K562 (cell line): ENCODE measurements around the gene EPN2. TPM values are rescaled to one million over a fixed set of nuclear protein-coding genes. Genes with fewer than 3 reads are reported as not detected.

Experiments used
- ATAC-seq: fragments of 200-7000 bp; cut with Tn5 transposase; 3 replicates; pipeline ENCODE4 v1.9.1; 2020; ENCODE audit warnings: moderate library complexity
- BruUV-seq: library from RNA; stranded (reverse); fragments of 400-500 nt; replicated peaks from 2 replicates; lab custom pipeline; 2021; lab: Mats Ljungman, UMichigan
- CTCF ChIA-PET: fragments of 300-600 bp; formaldehyde crosslinking; extraction: SDS; loops from one replicate; lab custom pipeline; 2021; ENCODE audit warnings: low intra/inter-chr PET ratio; lab: Yijun Ruan, JAX
- POLR2A ChIA-PET: fragments of 300-600, 350-650 bp; sonication (Branson Sonifier 250); formaldehyde crosslinking; extraction: SDS; loops from one replicate; lab custom pipeline; 2021; ENCODE audit warnings: antibody characterized with exemption, inconsistent platforms; lab: Yijun Ruan, JAX
- DNase-seq, 4 experiments: peaks; one replicate each; pipeline versions ENCODE4 v3.0.0 to v3.0.0-alpha.2; 2011 to 2018; ENCODE audit warnings: low spot score in 3 of 4, mixed read lengths in 3 of 4; ENCODE audit errors: extremely low read depth in 1 of 4
- FAIRE-seq: peaks from 2 replicates; lab custom pipeline; 2011; peaks lifted over from hg19 to GRCh38; lab: Jason Lieb, UNC
- H2AFZ ChIP-seq: 2 replicates; pipeline ENCODE4 v1.6.0; 2011; ENCODE audit warnings: low read depth, low read length, control low read depth, inconsistent platforms
- H3K27ac ChIP-seq: fragments of 200-600 bp; 3 replicates; pipeline ENCODE4 v1.8.0; 2011; ENCODE audit warnings: low read depth, mild to moderate bottlenecking, control low read depth, inconsistent platforms, low read length, moderate library complexity, mixed read lengths; ENCODE audit errors: extremely low read depth
- H3K27me3 ChIP-seq, 2 experiments: fragments of 300-600 bp in 1 of 2; 2 replicates in 1 of 2; 3 replicates in 1 of 2; pipeline versions ENCODE4 v1.6.0 to v1.8.0; 2011; ENCODE audit warnings: inconsistent platforms in 2 of 2, low read length in 2 of 2, mild to moderate bottlenecking in 1 of 2, mixed read lengths in 1 of 2, moderate library complexity in 1 of 2; ENCODE audit not compliant: control insufficient read depth in 2 of 2, insufficient read depth in 2 of 2
- H3K36me3 ChIP-seq: fragments of 300-600 bp; 3 replicates; pipeline ENCODE4 v1.8.0; 2011; ENCODE audit warnings: mild to moderate bottlenecking, low read length, inconsistent platforms; ENCODE audit not compliant: control insufficient read depth, insufficient read depth
- H3K4me1 ChIP-seq, 2 experiments: fragments of 200-600 bp in 1 of 2; replicated peaks in 1 of 2; 2 replicates in 1 of 2; 3 replicates in 1 of 2; pipeline versions ENCODE4 v1.5.1 to v1.8.0; 2011; ENCODE audit warnings: inconsistent platforms in 2 of 2, low read length in 2 of 2, mild to moderate bottlenecking in 1 of 2, mixed read lengths in 1 of 2, moderate library complexity in 1 of 2; ENCODE audit not compliant: control insufficient read depth in 2 of 2, insufficient read depth in 2 of 2
- H3K4me2 ChIP-seq: 2 replicates; pipeline ENCODE4 v1.6.1; 2011; ENCODE audit warnings: low read length, control low read depth, inconsistent platforms, mixed read lengths; ENCODE audit not compliant: insufficient read depth
- H3K4me3 ChIP-seq: fragments of 200-600 bp; sonication (generic), shearing (Covaris generic); 2 replicates; pipeline ENCODE4 v1.5.1; 2016; ENCODE audit warnings: control low read depth, inconsistent platforms
- H3K79me2 ChIP-seq: fragments of 200-600 bp; 3 replicates; pipeline ENCODE4 v1.8.0; 2011; ENCODE audit warnings: low read length, inconsistent platforms; ENCODE audit not compliant: control insufficient read depth, insufficient read depth
- H3K9ac ChIP-seq, 2 experiments: 2 replicates each; pipeline versions ENCODE4 v1.6.0 to v1.6.1; 2011; ENCODE audit warnings: low read depth in 2 of 2, low read length in 2 of 2, control low read depth in 1 of 2, inconsistent platforms in 1 of 2, mild to moderate bottlenecking in 1 of 2, mixed read lengths in 1 of 2; ENCODE audit not compliant: insufficient read depth in 1 of 2
- H3K9me1 ChIP-seq: one replicate; pipeline ENCODE4 v1.6.0; 2011; ENCODE audit warnings: inconsistent platforms, mild to moderate bottlenecking, low read length, moderate library complexity; ENCODE audit not compliant: control insufficient read depth, insufficient read depth
- H3K9me3 ChIP-seq: replicated peaks from 2 replicates; pipeline ENCODE4 v1.5.1; 2011; ENCODE audit warnings: low read depth, low read length, inconsistent platforms; ENCODE audit not compliant: control insufficient read depth, insufficient read depth
- H4K20me1 ChIP-seq: replicated peaks from 2 replicates; pipeline ENCODE4 v1.6.1; 2011; ENCODE audit warnings: low read length, inconsistent platforms, mixed read lengths; ENCODE audit not compliant: control insufficient read depth, insufficient read depth
- ARHGAP35 ChIP-seq: fragments of 450-650 bp; IDR thresholded peaks from 2 replicates; pipeline ENCODE4 v1.6.1; 2018; ENCODE audit not compliant: partially characterized antibody
- CGGBP1 ChIP-seq: fragments of 250-450 bp; sonication (Bioruptor Pico); IDR thresholded peaks from 2 replicates; pipeline ENCODE4 v1.9.0; 2021; ENCODE audit warnings: mild to moderate bottlenecking
- DPF2 ChIP-seq: fragments of 450-650 bp; IDR thresholded peaks from 2 replicates; pipeline ENCODE4 v1.6.1; 2016
- ELF2 ChIP-seq: fragments of 250-450 bp; sonication (Bioruptor Pico); IDR thresholded peaks from 2 replicates; pipeline ENCODE4 v1.5.0; 2021; ENCODE audit warnings: mild to moderate bottlenecking
- HDAC6 ChIP-seq: IDR thresholded peaks from 2 replicates; pipeline ENCODE4 v1.6.1; 2012; ENCODE audit warnings: low read depth, mild to moderate bottlenecking, control low read depth, inconsistent platforms, low read length, moderate library complexity
- KLF1 ChIP-seq: fragments of 450-650 bp; IDR thresholded peaks from 2 replicates; pipeline ENCODE4 v1.6.1; 2016; ENCODE audit warnings: missing genetic modification characterization, missing compliant biosample characterization
- L3MBTL2 ChIP-seq: fragments of 450-650 bp; IDR thresholded peaks from 2 replicates; pipeline ENCODE4 v1.6.1; 2016; ENCODE audit warnings: mild to moderate bottlenecking, moderate library complexity
- LARP7 ChIP-seq: fragments of 450-650 bp; IDR thresholded peaks from 2 replicates; pipeline ENCODE4 v1.6.1; 2016
- MAFG ChIP-seq: fragments of 450-650 bp; conservative IDR thresholded peaks from 2 replicates; pipeline ENCODE4 v1.6.1; 2016; ENCODE audit warnings: missing genetic modification characterization, missing compliant biosample characterization
- NCOR1 ChIP-seq: fragments of 450-650 bp; IDR thresholded peaks from 2 replicates; pipeline ENCODE4 v1.6.1; 2016; ENCODE audit warnings: mild to moderate bottlenecking, moderate library complexity
- NFIC ChIP-seq: fragments of 450-650 bp; IDR thresholded peaks from 2 replicates; pipeline ENCODE4 v1.6.1; 2017; ENCODE audit warnings: mild to moderate bottlenecking, inconsistent platforms
- PREB ChIP-seq: sonication (generic); formaldehyde crosslinking; IDR thresholded peaks from 2 replicates; pipeline ENCODE4 v1.8.1; 2023; ENCODE audit warnings: mild to moderate bottlenecking, missing genetic modification reagents
- PTTG1 ChIP-seq: fragments of 450-650 bp; IDR thresholded peaks from 2 replicates; pipeline ENCODE4 v1.6.1; 2016; ENCODE audit warnings: low read depth, mild to moderate bottlenecking, missing genetic modification characterization, missing compliant biosample characterization
- ZBTB11 ChIP-seq, 3 experiments: fragments of 200-800 bp in 1 of 3; fragments of 250-450 bp in 1 of 3; fragments of 450-650 bp in 1 of 3; sonication (Bioruptor Pico) in 1 of 3; sonication (Bioruptor generic) in 1 of 3; formaldehyde crosslinking in 1 of 3; IDR thresholded peaks; 2 replicates each; pipeline versions ENCODE4 v1.6.1 to v1.8.0; 2016 to 2022; ENCODE audit warnings: mild to moderate bottlenecking in 2 of 3, missing genetic modification characterization in 2 of 3, missing compliant biosample characterization in 1 of 3, moderate library complexity in 1 of 3
- ZNF165 ChIP-seq: fragments of 250-450 bp; sonication (Bioruptor Pico); IDR thresholded peaks from 2 replicates; pipeline ENCODE4 v1.4.0; 2020; ENCODE audit warnings: borderline replicate concordance
- ZNF239 ChIP-seq: fragments of 250-450 bp; sonication (Bioruptor Pico); IDR thresholded peaks from 2 replicates; pipeline ENCODE4 v1.4.0; 2020; ENCODE audit warnings: mild to moderate bottlenecking
- ZNF696 ChIP-seq: fragments of 250-450 bp; sonication (Bioruptor Pico); conservative IDR thresholded peaks from 2 replicates; pipeline ENCODE4 v1.4.0; 2020; ENCODE audit warnings: mild to moderate bottlenecking, moderate library complexity
- ZNF778 ChIP-seq: fragments of 450-650 bp; formaldehyde crosslinking; IDR thresholded peaks from 2 replicates; pipeline ENCODE4 v1.4.0; 2020; ENCODE audit warnings: mild to moderate bottlenecking, moderate library complexity
- WGBS: fragments of 100-300 bp; shearing (Covaris generic); methylation state at CpG from one replicate; pipeline ENCODE4 v1.1.6; 2016; ENCODE audit warnings: low coverage, mixed read lengths; ENCODE audit not compliant: insufficient coverage; ENCODE audit errors: missing lambda C conversion rate; 5-methylcytosine and 5-hydroxymethylcytosine counted together
- in situ Hi-C: fragments of 300-500 bp; cut with MboI; formaldehyde crosslinking; loops from 4 replicates; pipeline ENCODE4 v1.15.0; 2018; ENCODE audit warnings: inconsistent platforms, mixed read lengths
- intact Hi-C: fragments of 100-400 bp; cut with micrococcal nuclease; formaldehyde crosslinking; loops from 2 replicates; pipeline ENCODE4 v1.14.2; 2022
- polyA plus RNA-seq, 8 experiments: library from polyadenylated mRNA; depleted of rRNA in 4 of 8; stranded (reverse) in 5 of 8; unstranded in 3 of 8; fragments of >200 nt; fragmentation: Nextera tagmentation in 2 of 8; fragmentation: Illumina TruSeq in 1 of 8; extraction: Ambion mirVana in 2 of 8; extraction: Trizol in 1 of 8; gene quantifications; 2 replicates each; pipeline versions ENCODE4 v1.2.1 to v1.2.3, GENCODE V29; 2011 to 2014; ENCODE audit warnings: inconsistent platforms in 1 of 8, missing spikeins in 1 of 8
- total RNA-seq, 7 experiments: library from RNA; depleted of rRNA in 6 of 7; stranded (reverse); fragments of >200 nt in 6 of 7; fragmentation: Illumina TruSeq in 2 of 7; extraction: Trizol in 2 of 7; gene quantifications; 2 replicates each; pipeline versions ENCODE4 v1.2.1 to v1.2.3, GENCODE V29; 2011 to 2021; ENCODE audit warnings: low replicate concordance in 1 of 7

EPN2 gene
- total and polyA plus RNA-seq, 9 of the 15 experiments (the other 6 are each of a cell fraction or from before 2014, with no cell fraction given), result 1.0 to 12.9 (median 8.9) TPM

DNA sequence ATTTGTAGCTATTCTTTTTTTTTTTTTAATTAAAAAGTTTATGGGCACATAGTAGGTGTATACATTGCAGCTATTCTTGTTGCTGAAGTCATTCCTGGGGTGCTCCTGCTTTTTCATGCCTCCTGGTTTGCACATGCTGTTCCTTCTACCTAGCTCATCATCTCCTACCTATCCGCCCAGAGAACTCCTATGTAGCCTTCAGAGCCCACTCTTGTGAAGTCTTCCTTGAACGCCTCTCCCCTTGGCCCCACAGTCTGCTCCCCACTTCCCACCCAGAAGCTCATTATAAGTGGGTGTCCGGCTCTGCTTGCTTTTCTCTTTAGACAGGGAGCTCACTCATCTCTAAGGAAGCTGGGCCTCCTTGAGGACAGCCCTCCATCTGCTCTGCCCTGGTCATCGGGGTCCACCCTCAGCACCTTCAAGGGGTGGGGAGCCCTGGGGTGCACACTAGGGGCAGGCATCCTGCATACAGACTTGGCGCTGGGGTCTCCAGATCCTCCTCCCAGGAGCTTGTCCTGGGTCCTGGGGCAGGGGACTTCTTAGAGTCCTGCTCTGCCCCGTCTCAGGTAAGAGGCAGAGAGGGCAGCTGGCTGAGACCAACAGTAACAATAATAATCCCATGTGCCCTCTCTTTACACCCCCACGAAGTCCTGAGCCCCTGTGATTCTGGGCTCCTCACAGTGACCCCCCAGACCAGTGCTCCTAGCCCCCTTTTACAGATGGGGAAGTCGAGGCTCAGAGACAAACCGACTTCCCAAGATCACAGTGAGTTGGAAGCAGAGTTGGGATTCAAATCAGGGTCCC lies 128.9 kb downstream of the EPN2 start:
- Histone ChIP-seq H4K20me1 (no peaks in the 10 kb centered on the region), H3K27me3 (no peaks in the 10 kb centered on the region), H3K36me3 (no peaks in the 10 kb centered on the region), H3K4me3 (no peak overlapping the region), H3K9ac (no peak overlapping the region), H3K4me2 (no peak overlapping the region), H3K9me1 (no peaks in the 10 kb centered on the region), H3K79me2 (peaks cover 9% of the 10 kb centered on the region; the same call in 2 of the 3 replicates), H3K4me1 (peaks cover 6 to 29% of the 10 kb centered on the region in 2 experiments; a peak in 4 of 5 replicates), H2AFZ (no peak overlapping the region), H3K27ac (no peak overlapping the region), H3K9me3 (no peaks in the 10 kb centered on the region)
- intact Hi-C loops (no loop called here), in situ Hi-C loops (loop anchor here (10.0 kb wide), 1 partner anchor 399 kb away; no protein-coding TSS in a partner anchor)
- DNase-seq (no peak), ATAC-seq (no peak), FAIRE-seq (no peak)
- WGBS, result 27% methylated on average over 7 of the region's 9 CpGs
- no TSS peak for BruUV-seq
- CTCF ChIA-PET, result no interaction called here
- POLR2A ChIA-PET, result interaction anchor here (0.6 to 2.4 kb wide), 2 partner anchors 12 to 20 kb away, joined by 4 to 9 read pairs; partner anchors contain the start of gene MAPK7
- TF ChIP-seq CGGBP1 (CRISPR knock-in tag) (no peak), NCOR1 (no peak), ZNF778 (CRISPR knock-in tag) (no peak), ZBTB11 (CRISPR knock-in tag; IDR thresholded peaks at IDR 0.05) (no peak), PREB (CRISPR knock-in tag) (no peak), PTTG1 (tag) (no peak), ELF2 (no peak), LARP7 (no peak), ZNF696 (CRISPR knock-in tag) (no peak), NFIC (no peak), L3MBTL2 (no peak), ARHGAP35 (no peak), MAFG (tag) (no peak), DPF2 (no peak), ZNF239 (CRISPR knock-in tag) (no peak), ZNF165 (no peak), HDAC6 (no peak), KLF1 (tag) (no peak)
